Endothelial cell (in vitro differentiated cells): Measurements from ENCODE around the gene ZNF175. TPM values are rescaled to one million over a fixed set of nuclear protein-coding genes. Genes with fewer than 3 reads are reported as not detected.
A peak's percentile ranks its signal among the peaks of the same experiment; 100 is the strongest.

ENCODE experiments used
- DNase-seq: peaks from one replicate; pipeline ENCODE4 v3.0.0; 2021; ENCODE audit warnings: low spot score
- H3K27ac Mint-ChIP-seq: one replicate; pipeline ENCODE4 v1.8.0; 2021; ENCODE audit warnings: mixed read lengths, inconsistent platforms; ENCODE audit not compliant: unreplicated experiment
- H3K27me3 Mint-ChIP-seq: one replicate; pipeline ENCODE4 v1.8.0; 2021; ENCODE audit warnings: mild to moderate bottlenecking, moderate library complexity, mixed read lengths, inconsistent platforms; ENCODE audit not compliant: unreplicated experiment
- H3K36me3 Mint-ChIP-seq: one replicate; pipeline ENCODE4 v1.8.0; 2021; ENCODE audit warnings: mild to moderate bottlenecking, low read depth, mixed read lengths, inconsistent platforms; ENCODE audit not compliant: unreplicated experiment
- H3K4me1 Mint-ChIP-seq: one replicate; pipeline ENCODE4 v1.8.0; 2021; ENCODE audit warnings: mild to moderate bottlenecking, mixed read lengths, inconsistent platforms; ENCODE audit not compliant: unreplicated experiment
- H3K4me3 Mint-ChIP-seq: one replicate; pipeline ENCODE4 v1.8.0; 2021; ENCODE audit warnings: mild to moderate bottlenecking, mixed read lengths, inconsistent platforms; ENCODE audit not compliant: unreplicated experiment
- H3K9me3 Mint-ChIP-seq: one replicate; pipeline ENCODE4 v1.8.0; 2021; ENCODE audit warnings: mixed read lengths, inconsistent platforms; ENCODE audit not compliant: unreplicated experiment
- total RNA-seq: library from RNA; stranded (reverse); fragmentation: NEBNext Ultra II Directional; extraction: Animal tissue kit (Norgen Biotek cat#: 25700); gene quantifications from one replicate; pipeline ENCODE4 v1.2.1, GENCODE V29; 2021; ENCODE audit not compliant: unreplicated experiment
- TF ChIP-seq, protein P1 (sequence below): fragments of 200-600 bp; sonication (generic); IDR thresholded peaks from one replicate; pipeline ENCODE4 v1.5.0; 2021; ENCODE audit warnings: antibody characterized with exemption; ENCODE audit not compliant: unreplicated experiment

The ZNF175 gene
- total RNA-seq, 1 donor from 2014 or later, result 18.3 TPM

DNA sequence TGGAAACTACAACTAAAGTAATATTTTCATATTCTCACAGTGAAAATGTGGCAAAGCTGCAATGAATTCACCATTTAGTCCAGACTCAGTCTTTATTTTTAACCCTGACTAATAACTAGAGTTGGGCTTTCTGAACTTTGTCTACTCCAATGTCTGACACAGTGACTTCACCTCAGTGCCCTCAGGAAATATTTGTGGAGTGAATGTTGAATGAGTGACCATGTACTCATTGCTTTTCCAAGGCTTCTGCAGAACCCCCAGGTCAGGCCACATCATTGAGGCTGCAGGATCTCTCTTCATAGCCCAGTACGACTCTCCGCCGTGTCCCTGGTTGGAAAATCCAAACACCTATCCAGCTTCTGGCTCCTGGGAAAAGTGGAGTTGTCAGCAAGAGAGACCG, 1.8 kb downstream of the ZNF175 start:
- Mint-ChIP-seq H3K9me3 (no peaks in the 10 kb centered on the region), H3K4me3 (no peak overlapping the region), H3K36me3 (peaks cover 3% of the 10 kb centered on the region), H3K27ac (no peak overlapping the region), H3K27me3 (peaks cover 2% of the 10 kb centered on the region), H3K4me1 (peaks cover 12% of the 10 kb centered on the region)
- TF ChIP-seq, protein P1, sequence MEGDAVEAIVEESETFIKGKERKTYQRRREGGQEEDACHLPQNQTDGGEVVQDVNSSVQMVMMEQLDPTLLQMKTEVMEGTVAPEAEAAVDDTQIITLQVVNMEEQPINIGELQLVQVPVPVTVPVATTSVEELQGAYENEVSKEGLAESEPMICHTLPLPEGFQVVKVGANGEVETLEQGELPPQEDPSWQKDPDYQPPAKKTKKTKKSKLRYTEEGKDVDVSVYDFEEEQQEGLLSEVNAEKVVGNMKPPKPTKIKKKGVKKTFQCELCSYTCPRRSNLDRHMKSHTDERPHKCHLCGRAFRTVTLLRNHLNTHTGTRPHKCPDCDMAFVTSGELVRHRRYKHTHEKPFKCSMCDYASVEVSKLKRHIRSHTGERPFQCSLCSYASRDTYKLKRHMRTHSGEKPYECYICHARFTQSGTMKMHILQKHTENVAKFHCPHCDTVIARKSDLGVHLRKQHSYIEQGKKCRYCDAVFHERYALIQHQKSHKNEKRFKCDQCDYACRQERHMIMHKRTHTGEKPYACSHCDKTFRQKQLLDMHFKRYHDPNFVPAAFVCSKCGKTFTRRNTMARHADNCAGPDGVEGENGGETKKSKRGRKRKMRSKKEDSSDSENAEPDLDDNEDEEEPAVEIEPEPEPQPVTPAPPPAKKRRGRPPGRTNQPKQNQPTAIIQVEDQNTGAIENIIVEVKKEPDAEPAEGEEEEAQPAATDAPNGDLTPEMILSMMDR, result no peak
- DNase-seq, result no peak

DNA sequence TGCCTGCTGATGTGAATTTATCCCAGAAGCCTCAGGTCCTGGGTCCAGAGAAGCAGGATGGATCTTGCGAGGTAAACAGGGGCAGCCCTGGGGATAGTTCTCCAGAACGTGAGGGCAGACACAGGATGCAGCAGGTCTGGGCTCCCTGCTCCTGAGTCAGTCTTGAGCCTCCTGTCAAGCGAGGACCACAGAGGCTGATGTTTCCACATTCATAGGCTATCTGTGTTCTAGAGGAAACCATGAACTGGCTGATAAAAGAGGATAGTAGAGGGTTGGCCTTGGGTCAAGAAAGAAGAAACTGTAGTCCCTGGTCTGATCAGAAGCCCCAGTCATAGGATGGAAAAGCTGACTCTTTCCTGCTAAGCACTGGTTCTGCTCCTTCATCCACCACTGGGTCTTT, 2.2 kb downstream of the ZNF175 start:
- Mint-ChIP-seq H3K36me3 (peaks cover 3% of the 10 kb centered on the region), H3K4me3 (no peak overlapping the region), H3K9me3 (no peaks in the 10 kb centered on the region), H3K27ac (no peak overlapping the region), H3K4me1 (peaks cover 12% of the 10 kb centered on the region), H3K27me3 (peaks cover 2% of the 10 kb centered on the region)
- DNase-seq, result no peak
- TF ChIP-seq, protein P1, result no peak

DNA sequence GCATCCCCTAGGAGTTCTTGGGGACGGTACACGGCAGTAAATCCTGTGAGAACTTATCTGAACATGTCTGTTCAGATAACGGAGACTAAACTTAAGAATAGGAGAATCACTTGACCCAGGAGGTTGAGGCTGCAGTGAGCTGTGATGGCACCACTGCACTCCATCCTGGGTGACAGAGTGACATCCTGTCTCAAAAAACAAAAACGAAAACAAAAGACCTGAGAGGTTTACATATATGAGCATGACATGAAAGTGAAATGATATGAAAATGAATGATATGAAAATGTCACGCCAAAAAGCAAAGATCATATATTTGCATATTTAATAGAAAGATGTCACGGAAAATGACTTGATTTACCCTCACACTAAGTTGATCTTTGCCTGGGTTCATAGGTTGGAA, 5.8 kb downstream of the ZNF175 start:
- Mint-ChIP-seq H3K36me3 (peaks cover 16% of the 10 kb centered on the region), H3K27ac (no peak overlapping the region), H3K9me3 (no peaks in the 10 kb centered on the region)

DNA sequence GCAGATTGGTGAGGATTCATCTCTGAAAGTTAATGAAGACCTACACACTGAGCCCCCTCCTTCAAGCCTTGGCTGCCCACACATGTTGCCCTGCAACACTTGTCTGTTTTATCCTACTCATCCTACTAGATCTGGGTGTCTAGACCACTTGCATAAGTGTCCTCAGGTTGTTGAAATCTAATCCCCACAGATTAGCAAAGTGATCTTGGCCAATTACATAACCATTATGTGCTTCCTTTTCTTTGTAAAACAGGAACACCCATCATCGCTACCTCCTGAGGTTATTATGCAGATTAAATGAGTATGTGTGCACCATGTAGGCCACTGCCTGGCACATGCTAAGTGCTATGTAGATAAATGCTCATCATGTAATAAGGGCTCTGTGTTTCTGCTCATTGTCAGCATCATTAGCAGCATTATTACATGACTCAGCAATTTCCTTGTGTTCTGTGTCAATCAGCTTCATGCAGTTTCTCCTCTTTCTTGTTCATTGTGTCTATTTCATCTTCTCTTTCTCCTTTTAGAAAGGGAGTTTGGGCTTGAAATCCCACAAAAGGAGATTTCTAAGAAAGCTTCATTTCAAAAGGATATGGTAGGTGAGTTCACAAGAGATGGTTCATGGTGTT, 15.1 kb downstream of the ZNF175 start:
- TF ChIP-seq, protein P1, result no peak
- Mint-ChIP-seq H3K4me1 (no peaks in the 10 kb centered on the region), H3K36me3 (peaks cover 66% of the 10 kb centered on the region), H3K27ac (no peak overlapping the region), H3K4me3 (peak overlapping the region; percentile 82), H3K27me3 (no peaks in the 10 kb centered on the region), H3K9me3 (no peaks in the 10 kb centered on the region)
- no peak for DNase-seq

More for the DNA sequence above, 5.8 kb downstream of the ZNF175 start:
- no peak for DNase-seq
- Mint-ChIP-seq H3K4me1 (peaks cover 7% of the 10 kb centered on the region), H3K27me3 (peaks cover 3% of the 10 kb centered on the region), H3K4me3 (no peak overlapping the region)
- TF ChIP-seq, protein P1, result no peak

DNA sequence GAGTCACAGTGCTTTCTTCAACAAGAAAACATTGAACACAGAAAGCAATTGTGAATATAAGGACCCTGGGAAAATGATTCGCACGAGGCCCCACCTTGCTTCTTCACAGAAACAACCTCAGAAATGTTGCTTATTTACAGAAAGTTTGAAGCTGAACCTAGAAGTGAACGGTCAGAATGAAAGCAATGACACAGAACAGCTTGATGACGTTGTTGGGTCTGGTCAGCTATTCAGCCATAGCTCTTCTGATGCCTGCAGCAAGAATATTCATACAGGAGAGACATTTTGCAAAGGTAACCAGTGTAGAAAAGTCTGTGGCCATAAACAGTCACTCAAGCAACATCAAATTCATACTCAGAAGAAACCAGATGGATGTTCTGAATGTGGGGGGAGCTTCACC, 15.7 kb downstream of the ZNF175 start:
- Mint-ChIP-seq H3K4me1 (no peaks in the 10 kb centered on the region), H3K27me3 (no peaks in the 10 kb centered on the region), H3K27ac (no peak overlapping the region), H3K9me3 (no peaks in the 10 kb centered on the region), H3K36me3 (peaks cover 60% of the 10 kb centered on the region), H3K4me3 (peak overlapping the region; percentile 82)
- TF ChIP-seq, protein P1, result no peak
- no peak for DNase-seq
